Stimulated activated CD4-positive, alpha-beta T cell treated with anti-CD3 and anti-CD28 coated beads, TNF-alpha, amount 100 ng/mL, for 1 hour (primary cell): ENCODE measurements around the gene ABLIM1.
"Not testable (repeated sequence)": the region's sequence is repeated elsewhere in the genome, so short reads cannot be mapped to it uniquely, and the experiment has no call there.

ENCODE experiments used
- DNase-seq, 3 donors: peaks; one replicate each; pipeline ENCODE4 v3.0.0-alpha.2; 2020; ENCODE audit warnings: low read depth in 3 of 3, low spot score in 1 of 3

The ABLIM1 gene

GRCh38 chr10:114658175-114658574, at the start of gene ABLIM1:
Gene ABLIM1, minus strand, starts transcription at chr10:114658275. Its CDS starts 75 bp downstream, at chr10:114658200.
- no peak for DNase-seq

GRCh38 chr10:114706458-114707055, 48.5 kb upstream of the ABLIM1 start:
- DNase-seq = no peak

GRCh38 chr10:114704679-114705078, 46.6 kb upstream of the ABLIM1 start:
- no peak for DNase-seq

GRCh38 chr10:114703377-114704107, 45.5 kb upstream of the ABLIM1 start:
- DNase-seq = no peak

- DNase-seq = no peak
Measured at GRCh38 chr10:114698271-114699061, 40.4 kb upstream of the ABLIM1 start.

GRCh38 chr10:114697061-114697598, 39.1 kb upstream of the ABLIM1 start:
- no peak for DNase-seq

GRCh38 chr10:114696301-114696700, 38.2 kb upstream of the ABLIM1 start:
- not testable (repeated sequence) for DNase-seq

GRCh38 chr10:114694752-114695151, 36.7 kb upstream of the ABLIM1 start:
- DNase-seq = no peak

GRCh38 chr10:114694062-114694461, 36.0 kb upstream of the ABLIM1 start:
- DNase-seq = no peak

- DNase-seq = no peak
Measured at GRCh38 chr10:114691442-114691941, 33.4 kb upstream of the ABLIM1 start.

- no peak for DNase-seq
Measured at GRCh38 chr10:114688786-114689185, 30.7 kb upstream of the ABLIM1 start.

- DNase-seq = no peak
Measured at GRCh38 chr10:114687459-114687858, 29.4 kb upstream of the ABLIM1 start.

GRCh38 chr10:114686013-114686412, 27.9 kb upstream of the ABLIM1 start:
- DNase-seq = no peak

- DNase-seq = no peak
Measured at GRCh38 chr10:114685456-114685855, 27.4 kb upstream of the ABLIM1 start.

- DNase-seq = no peak
Measured at GRCh38 chr10:114684822-114685209, 26.7 kb upstream of the ABLIM1 start.

- no peak for DNase-seq
Measured at GRCh38 chr10:114684084-114684821, 26.2 kb upstream of the ABLIM1 start.

GRCh38 chr10:114683593-114683992, 25.5 kb upstream of the ABLIM1 start:
- no peak for DNase-seq

- DNase-seq = no peak
Measured at GRCh38 chr10:114683162-114683561, 25.1 kb upstream of the ABLIM1 start.

- DNase-seq = no peak
Measured at GRCh38 chr10:114682532-114682931, 24.5 kb upstream of the ABLIM1 start.

GRCh38 chr10:114682121-114682520, 24.0 kb upstream of the ABLIM1 start:
- DNase-seq = no peak

- DNase-seq = no peak
Measured at GRCh38 chr10:114681542-114681941, 23.5 kb upstream of the ABLIM1 start.
